ENCODE measurements around the gene CLECL1.
A peak's percentile ranks its signal among the peaks of the same experiment; 100 is the strongest.

Gene CLECL1

GRCh38 chr12:9755035-9755434 is 22.1 kb upstream of the CLECL1 start:
- Histone ChIP-seq H3K4me2 (ENCODE audit: low read depth, low read length) (no peak overlapping the region), H3K9me3 (replicated peaks; ENCODE audit: insufficient read depth, low read length) (no peaks in the 10 kb centered on the region), H4K20me1 (ENCODE audit: insufficient read depth, low read length) (no peaks in the 10 kb centered on the region), H3K27me3 (replicated peaks; ENCODE audit: insufficient read depth, low read length) (no peaks in the 10 kb centered on the region), H3K9ac (ENCODE audit: low read length) (no peak overlapping the region), H2AFZ (ENCODE audit: low read length) (no peak overlapping the region), H3F3A (ENCODE audit: insufficient read depth, low read length) (no peaks in the 10 kb centered on the region), H3K4me1 (ENCODE audit: low read length) (no peaks in the 10 kb centered on the region), H3K36me3 (replicated peaks; ENCODE audit: insufficient read depth, low read length) (no peaks in the 10 kb centered on the region), H3K9me2 (replicated peaks; ENCODE audit: insufficient read depth, low read length) (no peaks in the 10 kb centered on the region), H3K79me2 (ENCODE audit: low read length) (no peaks in the 10 kb centered on the region), H3K4me3 (ENCODE audit: low read length) (no peak overlapping the region), H3K27ac (ENCODE audit: low read length) (no peak overlapping the region)
- no peak for DNase-seq
- TF ChIP-seq EZH2phosphoT487 (IDR thresholded peaks at IDR 0.05; ENCODE audit: low read length) (no peak), EZH2 (optimal IDR thresholded peaks at IDR 0.05; ENCODE audit: low read depth, low read length) (no peak), CTCF (IDR thresholded peaks at IDR 0.05; ENCODE audit: low read length) (no peak)

- no peak overlapping the region for H3K4me3 ChIP-seq (ENCODE audit: low read length)
- no peaks in the 10 kb centered on the region for H3K9me2 ChIP-seq (replicated peaks; ENCODE audit: insufficient read depth, low read length)
- no peaks in the 10 kb centered on the region for H4K20me1 ChIP-seq (ENCODE audit: insufficient read depth, low read length)
- H3K36me3 ChIP-seq (replicated peaks; ENCODE audit: insufficient read depth, low read length) = no peaks in the 10 kb centered on the region
- H2AFZ ChIP-seq (ENCODE audit: low read length) = no peak overlapping the region
- H3F3A ChIP-seq (ENCODE audit: insufficient read depth, low read length) = no peaks in the 10 kb centered on the region
- H3K4me2 ChIP-seq (ENCODE audit: low read depth, low read length) = 0 out of 2 replicates have a peak overlapping the region, but pooled peaks have one; percentile 0
- no peak for TF ChIP-seq EZH2phosphoT487 (IDR thresholded peaks at IDR 0.05; ENCODE audit: low read length)
- TF ChIP-seq EZH2 (optimal IDR thresholded peaks at IDR 0.05; ENCODE audit: low read depth, low read length) = no peak
- no peak for TF ChIP-seq CTCF (IDR thresholded peaks at IDR 0.05; ENCODE audit: low read length)
- no peaks in the 10 kb centered on the region for H3K27me3 ChIP-seq (replicated peaks; ENCODE audit: insufficient read depth, low read length)
- no peaks in the 10 kb centered on the region for H3K4me1 ChIP-seq (ENCODE audit: low read length)
- H3K9me3 ChIP-seq (replicated peaks; ENCODE audit: insufficient read depth, low read length) = no peaks in the 10 kb centered on the region
- H3K27ac ChIP-seq (ENCODE audit: low read length) = no peak overlapping the region
- no peaks in the 10 kb centered on the region for H3K79me2 ChIP-seq (ENCODE audit: low read length)
- no peak for DNase-seq
- no peak overlapping the region for H3K9ac ChIP-seq (ENCODE audit: low read length)
Observed at GRCh38 chr12:9754099-9754927, 21.4 kb upstream of the CLECL1 start.

- Histone ChIP-seq H2AFZ (ENCODE audit: low read length) (no peak overlapping the region), H3K27me3 (replicated peaks; ENCODE audit: insufficient read depth, low read length) (no peaks in the 10 kb centered on the region), H3F3A (ENCODE audit: insufficient read depth, low read length) (no peaks in the 10 kb centered on the region), H3K79me2 (ENCODE audit: low read length) (no peaks in the 10 kb centered on the region), H4K20me1 (ENCODE audit: insufficient read depth, low read length) (no peaks in the 10 kb centered on the region), H3K27ac (ENCODE audit: low read length) (no peak overlapping the region), H3K9me3 (replicated peaks; ENCODE audit: insufficient read depth, low read length) (no peaks in the 10 kb centered on the region), H3K36me3 (replicated peaks; ENCODE audit: insufficient read depth, low read length) (no peaks in the 10 kb centered on the region), H3K4me1 (ENCODE audit: low read length) (no peaks in the 10 kb centered on the region), H3K4me2 (ENCODE audit: low read depth, low read length) (0 out of 2 replicates have a peak overlapping the region, but pooled peaks have one; percentile 0), H3K4me3 (ENCODE audit: low read length) (no peak overlapping the region), H3K9ac (ENCODE audit: low read length) (no peak overlapping the region), H3K9me2 (replicated peaks; ENCODE audit: insufficient read depth, low read length) (no peaks in the 10 kb centered on the region)
- DNase-seq = no peak
- TF ChIP-seq CTCF (IDR thresholded peaks at IDR 0.05; ENCODE audit: low read length) (no peak), EZH2 (optimal IDR thresholded peaks at IDR 0.05; ENCODE audit: low read depth, low read length) (no peak), EZH2phosphoT487 (IDR thresholded peaks at IDR 0.05; ENCODE audit: low read length) (no peak)
Observed at GRCh38 chr12:9753498-9753897, 20.6 kb upstream of the CLECL1 start.

Measured in MM.1S (cell line).